ENCODE data around the gene TDRD10. TPM values are rescaled to one million over a fixed set of nuclear protein-coding genes. Genes with fewer than 3 reads are reported as not detected.
A peak's percentile ranks its signal among the peaks of the same experiment; 100 is the strongest.

TDRD10 gene
- total RNA-seq, 1 experiment from 2014 or later, result 0.31 TPM

GRCh38 chr1:154501423-154502065 lies 475 bp upstream of the TDRD10 start:
- Histone ChIP-seq H3K4me1 (ENCODE audit: insufficient read depth, low read length) (no peaks in the 10 kb centered on the region), H3K4ac (ENCODE audit: low read depth, low read length) (no peak overlapping the region), H3K27me3 (ENCODE audit: insufficient read depth, low read length) (peaks cover 42% of the 10 kb centered on the region), H4K20me1 (ENCODE audit: control insufficient read depth, insufficient read depth, insufficient read length) (no peaks in the 10 kb centered on the region), H4K91ac (ENCODE audit: insufficient read length, low read depth, low read length) (no peak overlapping the region), H3K9me3 (ENCODE audit: control insufficient read depth, low read depth, low read length) (no peaks in the 10 kb centered on the region), H3K56ac (ENCODE audit: insufficient read length, low read depth, low read length) (no peak overlapping the region), H2BK5ac (ENCODE audit: insufficient read length, low read length) (no peak overlapping the region), H3K4me2 (ENCODE audit: insufficient read depth, insufficient read length, low read length) (peak overlapping the region; percentile 37), H2AK5ac (ENCODE audit: insufficient read length, low read length) (no peak overlapping the region), H2AFZ (ENCODE audit: low read length) (no peak overlapping the region), H3K79me1 (ENCODE audit: insufficient read depth, low read depth, low read length, poor library complexity, severe bottlenecking) (no peaks in the 10 kb centered on the region), H3K14ac (ENCODE audit: insufficient read depth, low read length) (no peak overlapping the region), H3T11ph (ENCODE audit: low read length) (no peak overlapping the region), H2BK15ac (ENCODE audit: low read depth, low read length) (no peak overlapping the region), H2BK12ac (ENCODE audit: insufficient read length, low read depth, low read length) (no peak overlapping the region), H3K27ac (ENCODE audit: insufficient read length, low read depth, low read length) (no peak overlapping the region), H2BK120ac (ENCODE audit: low read depth, low read length, poor library complexity, severe bottlenecking) (no peak overlapping the region), H3K79me2 (ENCODE audit: insufficient read depth, low read length) (no peaks in the 10 kb centered on the region), H3K23ac (ENCODE audit: insufficient read length, low read depth, low read length) (no peak overlapping the region), H3K23me2 (ENCODE audit: insufficient read length, low read depth, low read length, poor library complexity, severe bottlenecking) (peaks cover 3% of the 10 kb centered on the region), H3K9ac (ENCODE audit: extremely low read depth, insufficient read length, low read length) (no peak overlapping the region), H4K8ac (replicated peaks; ENCODE audit: insufficient read length, low read depth, low read length) (no peak overlapping the region), H3K18ac (ENCODE audit: insufficient read length, low read depth, low read length) (no peak overlapping the region), H4K5ac (ENCODE audit: insufficient read length, low read depth, low read length) (no peak overlapping the region), H2BK20ac (ENCODE audit: low read depth, low read length, poor library complexity, severe bottlenecking) (no peak overlapping the region)
- peak overlapping the region; percentile 55 to 74 for H3K4me3 Mint-ChIP-seq
- DNase-seq, result peak; percentile 36
- peaks cover 7 to 11% of the 10 kb centered on the region in 2 experiments; a peak in 4 of 5 replicates for H3K9me3 Mint-ChIP-seq
- H3K36me3 Mint-ChIP-seq (ENCODE audit: insufficient read depth in 1 of 3, low read depth in 3 of 3), result no peaks in the 10 kb centered on the region
- H3K27me3 Mint-ChIP-seq (ENCODE audit: low read depth), result peaks cover 80% of the 10 kb centered on the region
- TF ChIP-seq CTCF (conservative IDR thresholded peaks at IDR 0.05), result no peak
- peaks cover 4 to 7% of the 10 kb centered on the region in 2 experiments for H3K4me1 Mint-ChIP-seq
- no peak overlapping the region for H3K27ac Mint-ChIP-seq
- WGBS (ENCODE audit: extremely low coverage, insufficient read length, low lambda C conversion rate), result no CpG with 5 or more reads among the region's 54 CpGs
